Activated CD8-positive, alpha-beta memory T cell treated with anti-CD3 and anti-CD28 coated beads, Interleukin-2, amount 50 U/mL, for 48 hours (primary cell): ENCODE results near the gene ZC3H4.
"Not testable (repeated sequence)": the region's sequence is repeated elsewhere in the genome, so short reads cannot be mapped to it uniquely, and the experiment has no call there.

Experiments
- DNase-seq: peaks from one replicate; pipeline ENCODE4 v3.0.0-alpha.2; 2020

ZC3H4 gene

GRCh38 chr19:47078351-47078750, 35.2 kb downstream of the ZC3H4 start:
- not testable (repeated sequence) for DNase-seq

- DNase-seq: no peak
Measured at GRCh38 chr19:47075941-47076340, 37.6 kb downstream of the ZC3H4 start.

- no peak for DNase-seq
Measured at GRCh38 chr19:47075179-47075810, 38.3 kb downstream of the ZC3H4 start.

GRCh38 chr19:47074621-47075020, 39.0 kb downstream of the ZC3H4 start:
- DNase-seq: no peak

GRCh38 chr19:47073574-47073973, 40.0 kb downstream of the ZC3H4 start:
- DNase-seq: no peak

GRCh38 chr19:47072323-47072722, 41.3 kb downstream of the ZC3H4 start:
- no peak for DNase-seq

GRCh38 chr19:47071731-47072130, 41.8 kb downstream of the ZC3H4 start:
- no peak for DNase-seq

- DNase-seq: no peak
Measured at GRCh38 chr19:47070756-47071155, 42.8 kb downstream of the ZC3H4 start.

- no peak for DNase-seq
Measured at GRCh38 chr19:47069795-47070194, 43.8 kb downstream of the ZC3H4 start.

GRCh38 chr19:47068876-47069406, 44.6 kb downstream of the ZC3H4 start:
- DNase-seq: no peak

- no peak for DNase-seq
Measured at GRCh38 chr19:47068246-47068645, 45.3 kb downstream of the ZC3H4 start.

GRCh38 chr19:47067215-47067847, 46.2 kb downstream of the ZC3H4 start:
- DNase-seq: no peak

GRCh38 chr19:47066376-47067214, 47.0 kb downstream of the ZC3H4 start:
- DNase-seq: no peak

- DNase-seq: no peak
Measured at GRCh38 chr19:47065242-47065641, 48.3 kb downstream of the ZC3H4 start.

GRCh38 chr19:47063874-47064273, 49.7 kb downstream of the ZC3H4 start:
- no peak for DNase-seq

GRCh38 chr19:47058621-47059022, 55.0 kb downstream of the ZC3H4 start:
- no peak for DNase-seq

GRCh38 chr19:47057328-47057727, 56.2 kb downstream of the ZC3H4 start:
- DNase-seq: no peak

GRCh38 chr19:47056411-47056810, 57.2 kb downstream of the ZC3H4 start:
- DNase-seq: no peak

- not testable (repeated sequence) for DNase-seq
Measured at GRCh38 chr19:47050562-47050961, 63.0 kb downstream of the ZC3H4 start.

GRCh38 chr19:47049307-47049700, 64.3 kb downstream of the ZC3H4 start:
- DNase-seq: no peak

- DNase-seq: peak; percentile 86
Measured at GRCh38 chr19:47047763-47048405, 65.7 kb downstream of the ZC3H4 start.

- DNase-seq: no peak
Measured at GRCh38 chr19:47047272-47047762, 66.3 kb downstream of the ZC3H4 start.

- DNase-seq: no peak
Measured at GRCh38 chr19:47045867-47046470, 67.6 kb downstream of the ZC3H4 start.
